ENCODE data around the gene MAPKAP1. TPM values are rescaled to one million over a fixed set of nuclear protein-coding genes. Genes with fewer than 3 reads are reported as not detected.

MAPKAP1 gene
- total and polyA plus RNA-seq, 9 of the 15 experiments (the other 6 are each of a cell fraction or from before 2014, with no cell fraction given), result 2.6 to 82.1 (median 61.1) TPM

DNA sequence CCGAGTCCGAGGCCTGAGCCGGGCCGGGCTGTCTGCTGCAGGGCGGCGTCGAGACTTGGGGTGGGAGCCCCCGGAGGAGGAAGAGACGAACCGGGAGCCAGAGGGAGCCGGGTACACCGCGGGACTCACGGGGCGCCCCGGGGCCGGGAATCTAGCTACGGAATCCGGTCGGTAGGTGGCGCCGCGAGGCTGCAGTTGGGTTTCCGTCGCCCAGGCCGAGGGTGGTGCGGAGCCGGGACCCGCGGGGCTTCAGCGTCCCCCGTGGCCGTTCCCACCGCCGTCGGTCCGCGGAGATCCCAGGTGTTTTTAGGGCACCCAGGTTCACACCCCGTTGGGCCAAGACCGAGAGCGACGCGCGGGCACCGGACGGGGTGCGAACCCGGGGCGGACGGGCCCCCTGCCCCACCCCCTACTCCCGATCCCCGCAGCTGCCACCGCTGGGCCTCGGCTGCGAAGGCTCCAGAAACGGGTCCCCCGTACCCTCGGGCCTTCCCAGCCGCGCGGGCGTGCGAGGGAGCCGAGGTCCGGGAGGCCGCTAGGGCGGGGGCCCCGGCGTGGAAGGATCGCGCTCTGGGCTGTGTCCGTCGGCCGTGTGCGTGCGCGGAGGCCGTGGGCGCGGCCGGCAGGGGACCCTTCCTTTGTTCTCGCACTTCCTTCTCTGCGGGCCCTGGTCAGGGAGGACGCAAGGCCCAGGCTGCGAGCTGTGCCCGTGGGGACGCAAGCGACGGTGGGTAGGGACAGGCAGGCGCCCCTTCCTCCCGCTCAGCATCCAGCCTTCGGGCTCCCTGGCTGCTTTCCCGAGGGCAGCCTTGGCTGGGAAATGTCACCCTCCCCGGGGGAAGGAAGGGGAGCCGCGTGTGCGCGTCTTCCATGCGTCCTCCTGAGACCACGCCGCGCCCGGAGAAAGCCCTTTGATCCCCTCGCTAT is 298.8 kb downstream of the MAPKAP1 start (continued):
- TF ChIP-seq STAG1 (CRISPR knock-in tag; IDR thresholded peaks at IDR 0.05; ENCODE audit: borderline replicate concordance), result peak; percentile 96
- no peak for TF ChIP-seq CREBBP (IDR thresholded peaks at IDR 0.05; ENCODE audit: low read depth, low read length)
- TF ChIP-seq, protein P1, sequence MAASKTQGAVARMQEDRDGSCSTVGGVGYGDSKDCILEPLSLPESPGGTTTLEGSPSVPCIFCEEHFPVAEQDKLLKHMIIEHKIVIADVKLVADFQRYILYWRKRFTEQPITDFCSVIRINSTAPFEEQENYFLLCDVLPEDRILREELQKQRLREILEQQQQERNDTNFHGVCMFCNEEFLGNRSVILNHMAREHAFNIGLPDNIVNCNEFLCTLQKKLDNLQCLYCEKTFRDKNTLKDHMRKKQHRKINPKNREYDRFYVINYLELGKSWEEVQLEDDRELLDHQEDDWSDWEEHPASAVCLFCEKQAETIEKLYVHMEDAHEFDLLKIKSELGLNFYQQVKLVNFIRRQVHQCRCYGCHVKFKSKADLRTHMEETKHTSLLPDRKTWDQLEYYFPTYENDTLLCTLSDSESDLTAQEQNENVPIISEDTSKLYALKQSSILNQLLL (CRISPR knock-in tag; IDR thresholded peaks at IDR 0.05; ENCODE audit: borderline replicate concordance), result no peak
- TF ChIP-seq, protein P2, sequence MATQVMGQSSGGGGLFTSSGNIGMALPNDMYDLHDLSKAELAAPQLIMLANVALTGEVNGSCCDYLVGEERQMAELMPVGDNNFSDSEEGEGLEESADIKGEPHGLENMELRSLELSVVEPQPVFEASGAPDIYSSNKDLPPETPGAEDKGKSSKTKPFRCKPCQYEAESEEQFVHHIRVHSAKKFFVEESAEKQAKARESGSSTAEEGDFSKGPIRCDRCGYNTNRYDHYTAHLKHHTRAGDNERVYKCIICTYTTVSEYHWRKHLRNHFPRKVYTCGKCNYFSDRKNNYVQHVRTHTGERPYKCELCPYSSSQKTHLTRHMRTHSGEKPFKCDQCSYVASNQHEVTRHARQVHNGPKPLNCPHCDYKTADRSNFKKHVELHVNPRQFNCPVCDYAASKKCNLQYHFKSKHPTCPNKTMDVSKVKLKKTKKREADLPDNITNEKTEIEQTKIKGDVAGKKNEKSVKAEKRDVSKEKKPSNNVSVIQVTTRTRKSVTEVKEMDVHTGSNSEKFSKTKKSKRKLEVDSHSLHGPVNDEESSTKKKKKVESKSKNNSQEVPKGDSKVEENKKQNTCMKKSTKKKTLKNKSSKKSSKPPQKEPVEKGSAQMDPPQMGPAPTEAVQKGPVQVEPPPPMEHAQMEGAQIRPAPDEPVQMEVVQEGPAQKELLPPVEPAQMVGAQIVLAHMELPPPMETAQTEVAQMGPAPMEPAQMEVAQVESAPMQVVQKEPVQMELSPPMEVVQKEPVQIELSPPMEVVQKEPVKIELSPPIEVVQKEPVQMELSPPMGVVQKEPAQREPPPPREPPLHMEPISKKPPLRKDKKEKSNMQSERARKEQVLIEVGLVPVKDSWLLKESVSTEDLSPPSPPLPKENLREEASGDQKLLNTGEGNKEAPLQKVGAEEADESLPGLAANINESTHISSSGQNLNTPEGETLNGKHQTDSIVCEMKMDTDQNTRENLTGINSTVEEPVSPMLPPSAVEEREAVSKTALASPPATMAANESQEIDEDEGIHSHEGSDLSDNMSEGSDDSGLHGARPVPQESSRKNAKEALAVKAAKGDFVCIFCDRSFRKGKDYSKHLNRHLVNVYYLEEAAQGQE (IDR thresholded peaks at IDR 0.05; ENCODE audit: borderline replicate concordance), result peak; percentile 62; the same call in 1 of the 2 replicates
- TF ChIP-seq, protein P2 (CRISPR knock-in tag; IDR thresholded peaks at IDR 0.05; ENCODE audit: low read depth), result no peak
- 0 out of 2 replicates have a peak, but pooled peaks have one; percentile 14 for TF ChIP-seq GATA2 (CRISPR knock-in tag; IDR thresholded peaks at IDR 0.05)
- no peak for TF ChIP-seq HDAC3 (IDR thresholded peaks at IDR 0.05; ENCODE audit: borderline replicate concordance, partially characterized antibody)
- TF ChIP-seq, protein P3, sequence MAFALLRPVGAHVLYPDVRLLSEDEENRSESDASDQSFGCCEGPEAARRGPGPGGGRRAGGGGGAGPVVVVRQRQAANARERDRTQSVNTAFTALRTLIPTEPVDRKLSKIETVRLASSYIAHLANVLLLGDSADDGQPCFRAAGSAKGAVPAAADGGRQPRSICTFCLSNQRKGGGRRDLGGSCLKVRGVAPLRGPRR (CRISPR knock-in tag; IDR thresholded peaks at IDR 0.05), result no peak
- TF ChIP-seq ZBTB7A (IDR thresholded peaks at IDR 0.05; ENCODE audit: borderline replicate concordance, control insufficient read depth, low read depth, low read length), result peak; percentile 91
- TF ChIP-seq ZNF165 (CRISPR knock-in tag; IDR thresholded peaks at IDR 0.05; ENCODE audit: borderline replicate concordance), result no peak
- no peak for TF ChIP-seq CCNT2 (IDR thresholded peaks at IDR 0.05; ENCODE audit: borderline replicate concordance, extremely low read depth, insufficient read length, low read depth, low read length)
- TF ChIP-seq ZNF551 (CRISPR knock-in tag; IDR thresholded peaks at IDR 0.05), result no peak
- no peak for TF ChIP-seq HEY1 (CRISPR knock-in tag; IDR thresholded peaks at IDR 0.05; ENCODE audit: borderline replicate concordance)

Data from K562 (cell line).